GF-D8 (cell line): ENCODE measurements around the gene ALDH1A1.

ENCODE experiments used
- DNase-seq: peaks from one replicate; lab custom pipeline; 2025; lab: John Stamatoyannopoulos, UW

Gene ALDH1A1

GRCh38 chr9:72855890-72856523, 96.8 kb downstream of the ALDH1A1 start:
- no peak for DNase-seq

- DNase-seq: no peak
Observed at GRCh38 chr9:72855321-72855720, 97.5 kb downstream of the ALDH1A1 start.
